NCI-H345 (cell line): ENCODE measurements around the gene ZDHHC7.

Experiments used
- DNase-seq: peaks from one replicate; lab custom pipeline; 2025; lab: John Stamatoyannopoulos, UW

Gene ZDHHC7

DNA sequence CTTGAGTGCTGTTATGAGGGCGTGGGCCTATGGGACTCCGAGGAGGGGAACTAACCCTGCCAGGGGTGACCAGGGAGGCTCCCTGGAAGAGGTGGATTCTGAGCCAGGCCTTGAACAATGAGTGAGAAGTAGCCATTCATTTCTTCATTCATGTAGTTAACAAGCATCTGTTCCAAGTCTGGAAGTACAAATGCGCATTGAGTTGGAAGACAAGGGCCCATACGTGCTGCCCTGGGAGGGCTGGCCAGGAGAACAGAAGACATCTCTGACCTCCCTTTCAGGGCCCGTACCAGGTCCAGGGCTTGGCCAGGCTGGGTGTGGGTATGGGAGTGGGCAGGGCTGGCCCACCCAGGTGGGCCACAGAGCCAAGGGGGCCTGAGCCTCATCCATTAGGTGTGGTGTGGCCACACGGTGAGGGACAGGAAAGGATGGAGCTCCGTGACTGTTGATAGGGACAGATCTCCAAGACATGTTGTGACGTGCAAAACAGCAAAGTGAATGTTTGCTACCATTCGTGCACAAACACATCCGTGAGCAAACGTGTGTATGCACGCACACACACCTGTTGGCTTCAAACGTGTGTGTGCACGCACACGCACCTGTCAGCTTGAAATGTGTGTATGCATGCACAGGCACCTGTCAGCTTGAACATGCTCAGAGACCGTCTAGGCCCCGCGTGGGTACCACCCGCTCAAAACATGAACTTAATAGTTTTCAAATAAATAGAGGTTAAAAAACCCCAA, 46.8 kb downstream of the ZDHHC7 start:
- DNase-seq = no peak

DNA sequence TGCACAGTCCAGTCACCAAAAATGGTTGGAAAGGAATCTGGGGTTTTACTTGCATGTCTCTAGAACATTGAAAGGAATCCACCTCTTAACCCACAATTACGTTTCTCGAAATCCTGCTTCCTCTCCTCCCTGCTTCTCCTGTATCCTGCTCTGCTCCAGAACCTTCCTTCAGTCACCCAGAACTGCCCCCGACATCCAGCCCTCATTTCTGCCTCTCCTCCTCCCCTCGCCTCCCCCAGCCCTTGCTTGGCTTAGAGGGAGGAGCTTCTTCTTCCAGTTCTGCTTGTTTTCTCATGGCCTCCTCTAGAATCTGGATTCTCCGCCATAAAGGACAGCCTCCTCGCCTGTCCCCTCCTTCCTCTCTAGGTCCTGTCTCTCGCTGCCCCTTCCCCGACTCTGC, 48.3 kb downstream of the ZDHHC7 start:
- DNase-seq = no peak

DNA sequence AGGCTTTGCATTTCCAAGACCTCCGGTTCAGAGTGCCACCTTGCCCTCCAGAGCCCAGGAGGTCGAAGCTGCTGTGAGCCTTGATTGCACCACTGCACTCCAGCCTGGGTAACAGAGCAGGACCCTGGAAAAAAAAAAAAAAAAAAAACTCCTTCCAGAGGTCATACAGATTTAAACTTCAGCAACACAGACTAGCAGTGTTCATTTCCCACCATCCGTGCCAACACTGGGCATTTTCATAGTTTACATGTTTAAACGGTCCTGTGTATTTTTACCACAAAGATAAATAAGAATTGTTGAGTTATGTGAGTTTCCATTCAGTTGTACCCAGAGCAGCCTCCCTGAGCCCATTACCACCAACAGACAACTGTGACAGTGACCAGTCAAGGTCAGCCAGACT, 50.4 kb downstream of the ZDHHC7 start:
- no peak for DNase-seq

DNA sequence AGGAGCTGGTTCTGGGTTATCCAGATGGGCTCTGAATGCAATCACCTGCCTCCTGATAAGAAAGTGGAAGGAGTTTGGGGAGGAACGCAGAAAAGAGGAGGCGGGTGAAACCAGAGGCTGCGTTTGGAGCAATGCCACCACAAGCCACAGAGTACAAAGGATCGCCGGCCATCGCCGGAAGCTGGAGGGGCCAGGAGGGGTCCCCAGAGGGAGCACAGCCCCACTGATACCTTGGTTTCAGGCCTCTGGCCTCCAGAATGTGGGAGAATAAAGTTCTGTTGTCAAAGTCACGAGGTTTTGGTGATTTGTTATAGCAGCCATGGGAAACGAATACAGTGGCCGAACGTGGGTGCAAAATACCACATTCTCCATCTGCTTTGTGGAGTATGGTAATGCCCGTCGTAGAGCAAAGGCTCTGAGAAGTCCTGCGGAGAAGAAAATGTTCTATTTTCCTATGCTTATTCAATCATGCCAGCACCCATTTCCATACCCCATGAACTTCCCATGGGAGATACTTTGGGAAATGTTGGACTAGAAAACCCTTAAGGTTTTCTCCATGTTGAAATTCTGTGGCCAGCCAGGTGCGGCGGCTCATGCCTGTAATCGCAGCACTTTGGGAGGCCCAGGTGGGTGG, 51.4 kb downstream of the ZDHHC7 start:
- no peak for DNase-seq

DNA sequence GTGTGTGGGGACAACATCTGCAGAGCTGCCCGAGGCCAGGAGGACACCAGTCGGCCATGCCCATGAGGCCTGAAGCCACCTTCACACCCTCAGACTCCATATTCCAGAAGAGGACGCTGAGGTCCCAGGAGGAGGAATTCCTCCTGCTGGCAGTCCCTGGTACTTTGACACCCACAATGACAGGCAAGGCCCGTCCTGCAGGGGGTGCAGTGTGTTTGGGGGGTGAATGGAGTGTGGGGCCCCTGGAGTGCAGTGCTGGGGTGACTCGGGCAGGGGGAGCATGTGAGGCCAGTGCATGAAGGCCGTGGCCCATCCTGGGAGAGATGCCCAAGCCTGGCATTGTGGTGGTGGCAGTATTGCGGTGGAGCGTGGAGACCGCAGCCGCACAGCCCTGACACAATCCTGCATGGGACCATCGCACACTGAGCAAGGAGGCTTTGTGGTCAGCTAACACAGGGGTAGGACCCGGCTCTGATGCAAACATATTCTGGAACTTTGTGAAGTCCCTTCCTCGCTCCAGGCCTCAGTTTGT, 52.2 kb downstream of the ZDHHC7 start:
- DNase-seq = no peak

DNA sequence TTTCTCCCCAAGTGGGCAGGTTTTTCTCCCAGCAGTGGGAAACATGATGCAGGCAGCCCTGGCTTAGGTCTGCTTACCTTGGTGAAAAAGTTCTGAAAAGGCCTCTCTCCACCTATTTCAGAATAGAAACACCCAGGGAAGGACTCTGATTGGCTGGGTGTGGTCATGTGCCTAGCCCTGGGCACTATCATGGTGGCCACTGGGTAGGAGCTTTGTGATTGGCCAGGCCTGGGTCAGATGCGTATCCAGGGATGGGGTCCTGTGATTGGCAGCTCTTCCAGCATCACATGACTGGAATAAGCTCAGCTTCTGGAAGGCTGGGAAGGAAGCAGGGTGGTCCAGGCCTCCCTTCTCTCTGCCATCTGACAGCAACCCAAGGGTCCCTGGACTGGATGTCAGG, 53.5 kb downstream of the ZDHHC7 start:
- no peak for DNase-seq

DNA sequence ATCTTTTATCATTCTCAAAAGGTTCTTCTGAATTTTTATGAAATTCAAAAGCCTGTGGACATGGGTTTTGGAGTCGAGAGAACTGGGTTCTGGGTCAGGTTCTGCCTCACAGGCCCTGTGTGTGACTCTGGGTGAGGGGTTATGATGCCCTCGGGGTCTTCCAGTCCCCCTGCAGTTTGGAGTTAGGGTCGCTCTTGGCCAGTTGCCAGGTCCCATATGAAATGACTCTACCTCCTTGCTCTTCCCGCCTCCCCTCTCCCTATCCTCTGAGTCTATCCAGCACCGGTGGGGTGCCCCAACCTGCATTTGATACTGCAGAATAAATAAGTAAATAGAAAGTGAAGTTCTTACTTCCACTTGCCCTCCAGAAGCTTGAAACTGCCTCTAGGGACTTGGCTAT, 54.1 kb downstream of the ZDHHC7 start:
- no peak for DNase-seq

DNA sequence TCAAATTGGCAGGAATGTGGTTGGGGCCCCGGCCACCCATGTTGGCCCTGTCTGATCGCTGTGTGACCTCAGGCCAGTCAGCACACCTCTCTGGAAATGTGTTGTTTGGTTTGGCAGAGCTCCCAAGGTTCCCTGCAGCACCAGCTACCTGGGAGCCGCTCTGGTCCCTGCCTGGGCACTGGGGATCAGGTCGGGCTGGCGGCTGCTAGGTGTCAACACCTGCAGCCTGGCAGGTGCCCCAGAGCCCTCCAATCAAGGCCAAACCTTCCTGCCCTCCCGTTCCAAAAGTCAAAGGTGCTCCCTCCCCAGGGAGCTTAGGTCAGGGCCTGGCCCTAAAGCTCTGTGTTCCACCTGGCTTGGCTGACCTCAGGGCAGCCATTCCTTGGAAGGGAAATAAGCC, 55.9 kb downstream of the ZDHHC7 start:
- no peak for DNase-seq

DNA sequence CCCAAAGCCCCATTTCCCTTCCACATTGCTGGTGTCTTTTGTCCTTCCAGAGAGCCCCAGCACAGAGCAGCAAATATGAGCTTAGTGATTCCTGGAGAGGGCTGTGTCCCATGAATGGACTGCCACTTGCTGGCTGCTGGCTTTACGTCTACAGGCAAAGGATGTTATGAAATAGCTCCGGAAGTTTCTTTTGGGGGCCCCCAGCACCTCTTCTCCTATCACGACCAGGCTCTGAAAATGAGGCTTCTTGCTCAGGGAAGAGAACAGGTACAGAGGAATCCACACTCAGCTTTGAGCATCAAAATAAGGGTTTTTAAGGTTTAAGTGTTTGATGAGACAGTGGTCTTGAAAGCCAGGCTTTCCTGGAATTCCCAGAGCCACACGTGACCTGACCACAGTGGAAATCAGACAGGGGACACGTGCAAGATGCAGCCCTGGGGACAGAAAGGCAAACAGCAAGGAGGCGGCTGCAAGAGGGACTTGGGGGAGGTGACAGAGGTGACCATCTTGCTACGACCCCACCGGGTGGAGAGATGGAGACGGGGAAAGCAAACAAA, 58.1 kb downstream of the ZDHHC7 start:
- DNase-seq = no peak

DNA sequence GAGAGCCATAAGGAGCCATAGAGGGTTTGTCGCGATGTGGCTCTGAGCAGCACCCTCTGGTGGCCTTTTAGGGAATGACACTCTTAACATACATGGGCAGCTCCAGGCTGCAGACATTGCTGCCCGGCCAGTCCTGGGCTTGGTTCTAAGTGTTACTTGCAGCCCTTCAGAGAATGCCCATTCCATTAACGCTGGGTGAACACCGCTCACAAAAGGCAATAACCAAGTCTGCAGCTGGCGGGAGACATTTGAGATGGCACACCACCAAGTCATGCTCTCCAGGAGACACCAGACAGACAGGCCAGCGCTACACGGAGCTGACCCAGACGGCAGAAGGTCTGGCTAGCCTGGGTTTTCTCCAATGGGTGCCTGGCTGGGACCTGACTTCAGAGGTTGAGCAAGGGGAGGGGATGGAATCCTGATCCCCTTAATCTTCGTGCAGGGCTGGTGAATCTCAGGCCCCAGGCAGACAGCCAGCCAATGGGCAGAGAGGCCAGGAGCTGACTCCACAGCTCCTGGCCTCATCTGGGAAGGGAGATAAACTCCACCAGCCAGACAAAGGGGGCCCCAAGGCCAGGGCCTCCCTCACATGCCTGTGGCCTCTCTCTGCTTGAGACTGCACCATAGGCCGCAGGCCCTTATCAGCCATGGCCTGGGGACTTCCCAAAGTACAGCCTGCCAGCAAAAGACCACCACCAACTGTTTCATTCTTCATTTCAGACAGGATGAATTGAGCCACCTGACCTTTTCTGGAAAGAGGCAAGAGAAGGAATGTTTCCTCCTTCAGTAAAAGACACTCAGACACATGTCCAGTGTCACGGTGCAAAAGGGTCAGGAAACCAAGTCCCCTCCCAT, 58.8 kb downstream of the ZDHHC7 start:
- peak; percentile 68 for DNase-seq

DNA sequence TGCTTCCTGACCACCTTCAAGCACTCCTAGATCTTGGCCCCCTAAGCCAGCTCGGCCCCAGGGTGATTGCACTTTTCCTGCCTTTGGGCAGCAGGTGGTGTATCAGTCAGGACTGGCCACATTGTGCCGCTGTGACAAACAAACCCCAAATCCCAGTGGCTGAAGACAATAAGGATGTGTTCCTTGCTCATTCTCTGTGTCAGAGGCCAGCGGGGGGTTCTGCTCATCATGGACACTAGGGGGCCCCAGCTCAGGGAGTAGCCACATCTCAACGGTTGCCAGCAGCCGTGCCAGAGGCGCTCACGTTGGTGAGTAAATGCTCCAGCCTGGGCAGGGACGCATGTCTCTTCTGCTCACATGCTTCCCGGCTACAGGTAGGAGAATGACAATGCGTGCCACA, 60.4 kb downstream of the ZDHHC7 start:
- no peak for DNase-seq

DNA sequence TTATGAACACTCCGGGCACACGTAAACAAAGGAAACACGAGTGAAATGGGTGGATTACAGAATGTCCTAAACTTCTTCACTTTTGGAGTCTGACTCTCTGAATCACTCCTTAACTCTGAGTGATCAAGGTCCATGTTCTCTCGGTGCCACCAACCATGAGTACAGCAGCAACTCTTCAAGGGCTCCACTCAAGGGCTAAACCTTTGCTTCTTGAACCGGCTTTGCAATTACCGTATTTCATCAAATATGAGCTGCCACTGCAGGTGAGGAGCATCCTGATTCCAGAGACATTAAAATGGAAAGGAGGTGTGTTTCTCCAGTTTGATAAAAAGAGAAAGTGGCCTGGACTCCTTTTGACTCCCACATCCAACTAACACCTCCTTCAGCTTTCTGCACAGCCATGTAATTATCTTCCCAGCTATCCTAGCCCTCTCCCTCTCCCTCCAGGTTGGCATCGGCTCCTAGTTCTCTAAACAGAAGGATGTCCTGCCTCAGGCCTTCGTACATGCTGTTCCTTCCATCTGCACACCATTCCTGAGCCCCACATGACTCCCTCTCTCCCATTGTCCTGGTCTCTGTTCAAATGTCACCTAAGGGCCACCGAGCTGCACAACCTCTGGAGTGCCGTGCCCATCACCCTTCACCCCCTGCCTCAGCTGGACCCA, 61.4 kb downstream of the ZDHHC7 start:
- DNase-seq = no peak

DNA sequence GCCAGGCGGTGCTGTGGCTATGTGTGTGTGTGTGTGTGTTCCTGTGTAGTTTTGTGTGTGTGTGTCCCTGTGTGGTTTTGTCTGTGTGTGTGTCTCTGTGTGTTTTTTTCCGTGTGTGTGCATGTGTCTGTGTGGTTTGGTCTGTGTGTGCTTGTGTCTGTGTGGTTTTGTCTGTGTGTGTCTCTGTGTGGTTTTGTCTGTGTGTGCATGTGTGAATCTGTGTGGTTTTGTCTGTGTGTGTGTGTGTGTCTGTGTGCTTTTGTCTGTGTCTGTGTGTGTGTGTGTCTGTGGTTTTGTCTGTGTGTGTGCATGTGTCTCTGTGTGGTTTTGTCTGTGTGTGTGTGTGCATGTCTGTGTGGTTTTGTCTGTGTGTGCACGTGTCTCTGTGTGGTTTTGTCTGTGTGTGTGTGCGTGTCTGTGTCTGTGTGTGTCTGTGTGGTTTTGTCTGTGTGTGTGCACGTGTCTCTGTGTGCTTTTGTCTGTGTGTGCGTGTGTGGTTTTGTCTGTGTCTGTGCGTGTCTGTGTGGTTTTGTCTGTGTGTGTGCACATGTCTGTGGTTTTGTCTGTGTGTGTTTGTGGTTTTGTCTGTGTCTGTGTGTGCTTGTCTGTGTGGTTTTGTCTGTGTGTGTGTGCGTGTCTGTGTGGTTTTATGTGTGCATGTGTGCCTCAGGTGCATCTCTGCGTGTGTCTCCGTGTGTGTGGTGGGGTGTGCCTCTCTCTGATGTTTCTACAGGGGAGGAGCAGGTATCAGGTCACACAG, 62.3 kb downstream of the ZDHHC7 start:
- no peak for DNase-seq

DNA sequence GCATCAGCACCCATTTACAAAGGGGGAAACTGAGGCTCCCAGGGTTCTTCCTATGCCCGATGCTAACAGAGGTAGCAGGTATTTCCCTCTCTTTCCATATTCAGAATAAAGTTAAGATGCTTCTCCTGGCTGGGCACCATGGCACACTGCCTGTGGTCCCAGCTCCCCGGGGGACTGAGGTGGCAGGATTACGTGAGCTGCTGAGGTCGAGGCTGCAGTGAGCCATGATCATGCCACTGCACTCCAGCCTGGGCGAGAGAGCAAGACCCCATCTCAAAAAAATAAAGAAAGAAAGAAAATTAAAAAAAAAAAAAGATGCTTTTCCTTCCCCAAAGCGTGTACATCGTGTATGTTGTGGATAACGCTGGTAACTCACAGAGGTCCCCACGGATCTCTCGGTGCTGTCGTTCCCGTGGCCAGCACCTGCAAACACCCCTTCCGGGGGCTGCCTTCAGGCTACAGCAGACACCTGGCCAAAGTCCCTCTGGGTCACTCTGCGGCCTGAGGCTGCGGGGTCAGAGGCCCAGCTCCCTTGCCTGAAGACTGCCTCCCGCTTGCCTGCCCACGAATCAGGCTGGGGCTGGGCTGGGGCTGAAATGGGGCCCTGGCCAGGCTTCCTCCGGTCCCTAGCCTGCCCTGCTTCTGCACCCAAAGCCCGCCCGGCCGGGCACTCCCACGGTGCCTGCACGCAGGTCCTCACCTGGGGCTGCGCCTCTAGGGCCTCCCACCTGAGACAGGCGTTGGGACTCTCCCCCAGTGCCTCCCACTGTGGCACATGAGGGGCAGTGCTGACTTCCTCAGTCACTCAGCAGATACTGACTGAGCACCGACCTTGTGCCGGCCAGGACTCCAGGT, 63.1 kb downstream of the ZDHHC7 start:
- DNase-seq = no peak

DNA sequence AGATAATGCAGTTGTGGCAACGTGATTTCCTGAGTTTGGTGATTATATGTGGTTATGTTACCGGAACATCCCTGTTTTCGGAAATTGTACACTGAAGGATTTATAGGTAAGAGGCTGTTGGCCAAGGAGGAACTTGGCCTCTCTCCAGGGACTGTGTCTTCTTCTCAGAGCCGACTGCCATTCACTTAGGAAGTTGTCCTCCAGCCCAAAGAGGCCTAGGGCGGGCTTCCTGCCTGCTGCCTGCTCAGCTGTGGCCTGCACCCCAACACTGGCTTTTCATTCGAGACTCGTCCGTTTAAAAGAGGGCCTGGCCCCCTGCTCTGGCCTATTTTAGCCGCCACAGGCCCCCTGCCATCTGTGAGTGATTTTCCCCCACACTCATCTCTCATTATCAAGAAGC, 64.3 kb downstream of the ZDHHC7 start:
- DNase-seq = no peak

DNA sequence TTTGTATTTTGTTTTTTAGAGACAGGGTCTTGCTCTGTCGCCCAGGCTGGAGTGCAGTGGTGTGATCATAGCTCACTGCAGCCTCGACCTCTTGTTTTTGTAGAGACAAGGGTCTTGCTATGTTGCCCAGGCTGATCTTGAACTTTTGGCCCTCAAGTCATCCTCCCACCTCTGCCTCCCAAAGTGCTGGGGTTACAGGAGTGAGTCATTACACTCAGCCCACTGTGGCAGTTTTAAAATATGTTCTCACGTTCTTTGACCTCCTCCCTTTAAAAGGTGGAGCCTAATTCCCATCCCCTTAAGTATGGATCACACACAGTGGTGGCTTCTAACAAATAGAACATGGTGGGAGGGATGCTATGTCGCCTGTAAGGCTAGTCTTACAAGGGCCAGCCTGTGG, 67.7 kb downstream of the ZDHHC7 start:
- no peak for DNase-seq

DNA sequence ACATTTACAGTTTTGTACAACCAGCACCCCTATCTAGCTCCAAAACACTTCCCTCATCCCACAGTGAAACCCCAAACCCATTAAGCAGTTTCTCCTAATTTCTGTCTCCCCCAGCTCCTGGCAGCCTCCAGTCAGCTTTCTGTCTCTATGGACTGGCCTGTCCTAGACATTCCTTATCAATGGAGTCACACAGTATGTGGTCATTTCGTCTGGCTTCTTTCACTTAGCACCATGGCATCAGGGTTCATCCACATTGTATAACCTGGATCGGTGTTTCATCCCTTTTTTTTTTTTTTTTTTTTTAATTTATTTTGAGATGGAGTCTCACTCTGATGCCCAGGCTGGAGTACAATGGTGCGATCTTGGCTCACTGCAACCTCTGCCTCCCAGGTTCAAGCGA, 68.5 kb downstream of the ZDHHC7 start:
- DNase-seq = no peak

DNA sequence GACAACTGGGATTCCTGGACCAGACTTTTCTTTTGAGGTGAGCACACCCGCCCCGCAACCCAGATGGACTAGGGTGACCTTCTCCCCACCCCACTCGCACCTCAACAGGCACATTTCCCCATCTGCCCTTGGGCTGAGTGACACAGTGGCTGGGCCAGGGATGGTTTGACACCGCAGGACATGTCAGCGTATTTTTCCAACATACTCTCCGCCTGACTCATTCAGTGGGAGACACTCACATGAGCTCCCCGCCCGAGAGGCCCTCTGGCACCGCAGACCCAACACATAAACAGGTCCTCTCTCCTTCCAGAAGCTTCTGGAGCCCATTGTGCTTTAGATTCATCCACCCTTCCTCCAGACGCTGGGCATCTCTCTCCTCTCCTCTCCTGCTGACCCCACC, 69.4 kb downstream of the ZDHHC7 start:
- DNase-seq = no peak

DNA sequence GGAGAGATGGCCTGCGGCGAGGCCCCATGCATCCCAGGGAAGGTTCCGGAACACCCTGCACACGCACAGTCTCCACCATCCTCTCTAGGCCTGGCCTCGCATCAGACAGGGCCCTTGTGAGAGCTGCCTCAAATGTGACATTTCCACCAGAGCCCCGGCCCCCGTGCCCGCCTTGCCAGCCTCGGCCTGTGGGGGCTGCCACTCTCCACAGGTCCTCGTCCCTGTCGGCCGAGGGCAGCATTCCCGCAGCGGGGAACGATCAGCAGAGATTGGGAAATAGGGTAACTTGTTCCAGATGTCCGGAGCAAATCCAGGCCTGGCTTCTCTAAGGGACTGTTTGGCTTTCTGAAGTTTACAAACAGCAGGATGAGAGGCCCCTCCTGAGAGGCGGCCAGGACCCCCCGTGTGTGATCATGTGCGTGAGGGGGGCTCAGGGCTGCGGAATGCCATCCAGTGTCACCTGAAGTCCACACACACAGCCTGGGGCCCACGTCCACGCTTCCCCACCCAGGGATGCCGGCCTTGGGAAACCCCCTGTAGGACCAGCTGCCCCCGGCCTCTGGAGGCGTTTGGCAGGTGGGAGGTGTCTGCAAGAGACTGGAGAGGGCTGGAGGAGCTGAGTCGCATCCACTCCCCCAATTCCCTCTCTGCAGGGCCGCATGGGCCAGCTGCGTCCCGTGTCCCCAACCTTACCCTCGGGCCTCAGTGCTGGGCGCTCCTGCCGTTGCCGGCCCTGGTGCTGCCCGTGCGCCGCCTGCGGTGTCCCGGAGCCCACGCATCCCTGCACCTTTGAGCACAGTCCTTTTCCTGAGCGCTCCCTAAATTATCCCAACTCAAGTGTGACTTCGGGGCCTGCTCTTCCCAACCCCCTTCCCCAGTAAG, 70.4 kb downstream of the ZDHHC7 start:
- no peak for DNase-seq
